ENCODE measurements around the gene DCC.

GRCh38 chr18:52750995-52751394 lies 411.0 kb downstream of the DCC start:
- TF ChIP-seq CTCF (conservative IDR thresholded peaks at IDR 0.05): no peak
- no peak for TF ChIP-seq ZFX (IDR thresholded peaks at IDR 0.05)

Data from C4-2B (cell line).